GM21367 (cell line): ENCODE data around the gene EDN3.

ENCODE experiments used
- ATAC-seq: cut with Tn5 transposase; IDR thresholded peaks from one replicate; pipeline ENCODE4 v1.9.1; 2021; ENCODE audit not compliant: unreplicated experiment

The EDN3 gene

DNA sequence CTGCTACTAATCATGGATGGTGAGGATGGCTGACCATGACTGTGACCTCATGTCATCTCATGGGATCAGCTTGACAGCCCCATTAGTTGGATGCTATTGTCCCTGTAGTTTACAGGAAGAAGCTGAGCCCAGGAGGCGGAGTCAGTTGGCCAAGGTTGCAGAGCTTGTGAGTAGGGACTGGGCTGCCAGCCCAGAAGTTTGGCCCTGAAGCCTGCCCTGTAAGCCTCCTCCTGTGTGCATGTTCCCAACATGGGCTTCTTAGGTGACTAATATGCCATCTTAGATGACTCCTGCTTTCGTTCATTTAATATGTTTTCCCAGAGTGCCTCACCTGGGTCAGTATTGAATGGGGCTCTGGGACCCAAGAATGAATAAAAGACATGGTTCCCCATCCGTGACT lies 6.9 kb downstream of the EDN3 start:
- ATAC-seq, result no peak

DNA sequence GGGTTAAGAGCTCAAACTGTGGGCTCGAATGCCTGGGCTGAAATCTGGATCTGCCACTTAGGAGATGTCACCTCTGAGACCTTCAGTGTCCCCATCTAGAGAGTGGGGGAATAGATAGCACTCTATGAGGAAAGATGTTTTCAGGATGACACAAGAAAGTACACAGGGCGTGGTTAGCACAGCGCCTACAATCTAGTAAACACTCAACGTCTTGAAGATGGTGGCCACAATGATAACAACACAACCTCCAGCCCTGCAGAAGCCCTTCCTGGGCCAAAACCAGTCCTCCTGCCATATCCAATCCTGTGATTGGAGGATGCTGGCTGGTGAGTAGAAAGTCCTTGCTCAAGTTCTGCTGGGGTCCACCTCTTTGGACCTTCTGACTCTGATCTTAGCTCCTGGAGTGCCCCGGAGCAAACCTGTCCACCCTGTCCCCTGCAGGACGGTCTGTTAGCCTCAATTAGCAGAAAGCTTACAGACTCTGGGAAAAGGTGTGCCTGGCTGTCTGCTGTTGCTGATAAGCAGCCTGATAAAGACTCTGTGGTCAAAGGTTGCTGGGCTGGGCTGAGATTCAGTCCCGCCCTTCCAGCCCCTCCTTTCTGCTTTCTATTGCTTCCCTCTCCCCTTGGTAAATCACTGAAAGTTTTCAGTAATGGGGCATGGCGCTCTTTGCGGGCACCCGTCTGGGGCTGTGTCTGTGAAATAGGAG lies 8.2 kb downstream of the EDN3 start:
- ATAC-seq, result no peak

DNA sequence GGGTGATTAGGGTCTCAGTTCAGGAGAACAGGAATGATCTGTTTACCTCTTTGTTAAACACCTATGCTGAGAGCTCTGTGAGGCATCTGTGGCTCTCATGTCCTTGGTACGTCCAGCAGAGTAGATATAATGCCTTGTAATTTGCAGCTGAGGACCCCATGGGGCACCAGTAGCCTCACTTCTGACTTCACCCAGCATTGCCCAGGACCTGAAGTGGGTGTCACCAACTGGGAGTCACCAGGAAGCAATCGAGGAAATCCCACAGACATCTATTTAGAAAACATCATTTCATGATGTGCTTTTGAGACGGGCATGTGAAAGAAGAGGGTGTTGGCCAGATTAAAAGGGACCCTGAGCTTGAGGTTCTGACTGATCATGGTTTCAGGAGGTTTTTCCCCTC lies 8.8 kb downstream of the EDN3 start:
- ATAC-seq, result no peak

DNA sequence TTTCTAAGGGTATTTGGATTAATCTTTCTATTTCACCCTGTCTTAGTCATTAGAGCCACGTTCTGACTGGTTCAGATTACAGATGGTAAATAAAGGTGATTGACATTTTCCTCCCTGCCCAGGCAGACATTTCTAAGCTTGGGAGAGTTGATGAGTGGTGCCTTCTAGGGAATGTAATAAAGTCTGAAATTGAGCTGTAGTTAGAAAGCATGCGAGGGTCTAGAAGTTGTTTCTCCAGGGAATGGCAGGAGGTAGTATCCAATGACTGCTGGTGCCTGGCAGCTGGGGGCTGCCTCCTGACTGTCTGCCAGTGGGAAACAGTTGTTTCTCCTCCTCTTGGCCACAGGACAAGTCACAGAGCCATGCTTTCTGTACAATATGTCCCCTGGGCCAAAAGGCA lies 14.6 kb downstream of the EDN3 start:
- ATAC-seq, result no peak

DNA sequence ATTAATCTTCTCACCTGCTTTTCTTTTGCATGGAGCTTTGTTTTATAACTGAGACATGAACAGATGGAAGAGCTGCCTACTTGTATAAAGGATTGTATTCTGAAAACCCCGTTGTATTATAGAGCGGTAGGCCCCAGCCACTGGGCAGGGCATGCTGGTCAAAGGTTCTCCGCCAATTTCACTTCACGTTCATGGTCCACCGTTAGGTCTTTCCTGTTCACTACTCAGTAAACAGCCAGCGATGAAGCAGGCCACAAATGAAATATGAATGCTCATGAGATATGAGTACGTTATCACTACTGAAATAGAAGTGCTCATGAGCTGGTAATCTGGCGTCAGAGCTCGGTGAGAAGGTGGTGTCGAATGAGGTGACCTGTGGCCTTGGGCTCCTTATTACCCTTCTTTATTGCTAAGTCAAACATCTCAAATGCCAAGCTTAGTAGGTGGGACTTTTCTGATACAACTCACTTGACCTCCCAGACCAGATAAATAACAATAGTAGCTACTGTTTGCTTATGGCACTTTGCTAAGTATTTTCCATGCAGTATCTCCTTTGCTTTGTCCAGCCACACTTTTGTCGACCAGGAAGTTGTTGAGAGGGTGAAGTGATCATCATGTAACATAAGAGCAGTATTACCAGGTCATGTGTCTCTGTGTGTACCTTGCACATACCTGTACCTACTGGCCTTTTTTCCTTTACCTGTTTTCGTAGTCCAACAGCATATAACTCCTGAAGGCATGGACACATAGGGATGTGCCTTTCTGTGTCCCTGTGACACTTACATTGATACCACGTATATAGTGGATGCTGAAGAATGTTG lies 16.7 kb downstream of the EDN3 start:
- no peak for ATAC-seq

DNA sequence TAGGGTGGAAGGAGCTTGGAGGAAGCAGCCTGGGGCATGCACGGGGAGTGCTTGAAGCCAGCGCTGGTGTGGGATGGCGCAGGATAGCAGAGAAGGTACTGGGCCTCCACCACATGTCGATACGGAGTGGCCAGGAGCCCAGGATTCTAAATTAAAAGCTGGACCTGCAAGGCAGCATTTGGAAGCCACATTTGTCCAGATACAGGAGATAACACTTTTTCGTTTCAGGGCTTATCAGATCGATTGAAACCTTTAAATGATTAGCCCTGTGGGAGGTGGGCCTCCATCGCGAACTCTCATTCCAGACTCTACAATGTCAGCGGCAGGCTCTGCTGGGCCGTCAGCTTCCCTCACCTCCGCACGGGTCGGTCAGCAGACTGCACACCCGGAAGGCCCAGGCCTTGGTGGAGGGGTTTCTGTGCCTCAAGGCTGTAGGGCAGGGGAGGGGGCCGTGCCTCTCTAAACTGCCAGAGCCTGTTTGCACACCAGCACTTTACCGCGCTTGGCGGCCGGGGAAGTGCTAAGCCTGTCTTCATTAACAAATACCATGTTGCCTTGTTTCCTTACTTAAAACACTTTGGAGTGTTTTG lies 17.9 kb downstream of the EDN3 start:
- no peak for ATAC-seq

DNA sequence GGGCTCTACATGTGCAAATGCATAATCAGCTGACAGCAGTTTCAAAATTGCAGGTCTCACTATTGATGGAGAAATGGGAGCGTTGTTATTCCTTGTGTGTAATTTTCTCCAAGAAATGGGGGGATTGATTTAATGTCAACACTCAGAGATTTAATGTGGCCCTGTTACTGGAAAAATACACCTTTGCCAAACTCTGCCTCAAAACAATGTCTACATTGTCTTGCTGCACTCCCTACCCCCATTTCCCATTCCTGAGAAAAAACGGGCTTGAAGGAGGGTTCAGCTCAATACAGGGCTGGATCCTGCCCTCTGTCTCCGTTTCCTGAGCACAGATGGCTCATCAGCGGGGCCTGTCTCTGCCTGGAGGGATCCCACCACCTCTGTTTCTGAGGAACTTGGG lies 18.4 kb downstream of the EDN3 start:
- no peak for ATAC-seq

DNA sequence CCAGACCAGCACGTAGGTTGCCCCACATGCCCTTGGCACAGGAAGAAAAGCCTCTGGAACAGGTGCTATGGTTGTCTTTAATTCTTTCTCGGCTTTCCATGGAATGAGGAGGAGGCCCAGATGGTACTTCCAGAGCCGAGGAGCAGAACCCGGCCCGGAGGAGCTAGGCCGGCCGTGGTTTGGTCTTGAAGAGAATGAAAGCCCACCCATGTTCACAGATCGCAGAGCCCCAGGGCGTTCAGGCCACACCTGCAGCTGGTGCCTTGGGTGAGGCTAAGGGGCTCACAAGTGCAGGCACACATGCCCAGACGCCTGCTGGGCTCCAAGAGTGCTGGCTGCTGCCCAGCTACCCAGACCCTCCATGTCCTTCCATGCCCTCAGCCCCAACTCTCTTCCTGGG lies 20.0 kb downstream of the EDN3 start:
- no peak for ATAC-seq

DNA sequence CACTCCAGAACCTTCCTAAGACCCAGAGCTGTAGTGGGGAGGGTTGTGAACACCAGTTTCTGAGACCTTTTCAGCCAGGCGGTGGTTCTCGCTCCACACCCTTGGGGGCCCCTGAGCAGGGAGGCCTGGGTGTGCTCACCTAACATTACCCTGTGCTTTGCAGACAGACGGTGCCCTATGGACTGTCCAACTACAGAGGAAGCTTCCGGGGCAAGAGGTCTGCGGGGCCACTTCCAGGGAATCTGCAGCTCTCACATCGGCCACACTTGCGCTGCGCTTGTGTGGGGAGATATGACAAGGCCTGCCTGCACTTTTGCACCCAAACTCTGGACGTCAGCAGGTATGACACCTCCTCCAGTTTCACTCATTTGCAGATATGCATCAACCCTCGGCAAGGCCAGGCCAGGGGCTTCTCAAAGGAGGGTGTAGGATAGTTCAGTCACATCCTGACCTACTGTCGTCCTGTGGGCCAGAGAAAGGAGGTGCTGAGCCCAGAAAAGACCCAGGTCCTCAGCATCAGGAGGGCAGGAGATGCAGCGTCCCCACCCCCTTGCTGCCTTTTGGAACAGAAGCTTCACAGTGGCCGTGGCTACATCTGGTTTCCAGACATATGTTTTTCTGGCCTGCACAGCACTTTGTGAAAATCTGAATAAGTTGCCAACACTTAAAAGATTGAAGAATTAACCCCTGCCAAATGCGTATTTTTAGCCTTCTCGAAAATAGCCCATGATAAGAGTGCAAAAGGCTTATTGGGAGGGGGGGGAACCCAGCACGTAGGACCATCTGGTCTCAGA lies 20.6 kb downstream of the EDN3 start:
- no peak for ATAC-seq

DNA sequence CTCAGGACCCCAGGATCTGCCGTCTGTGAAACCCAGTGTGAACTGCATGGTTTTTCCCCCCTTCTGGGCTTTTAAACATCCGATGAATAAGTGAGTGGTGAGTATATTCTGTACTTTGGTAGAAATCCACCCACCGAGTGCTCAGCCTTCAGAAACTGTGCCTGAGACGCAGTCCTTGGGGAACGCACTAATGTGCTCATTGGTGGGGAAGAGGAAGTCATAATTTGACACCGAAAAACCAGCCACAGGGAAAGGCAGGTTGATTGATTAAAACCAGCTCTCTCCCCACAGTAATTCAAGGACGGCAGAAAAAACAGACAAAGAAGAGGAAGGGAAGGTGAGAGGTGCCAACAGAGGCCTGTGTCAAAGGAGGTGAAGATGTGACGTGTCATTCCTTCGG lies 21.7 kb downstream of the EDN3 start:
- no peak for ATAC-seq

DNA sequence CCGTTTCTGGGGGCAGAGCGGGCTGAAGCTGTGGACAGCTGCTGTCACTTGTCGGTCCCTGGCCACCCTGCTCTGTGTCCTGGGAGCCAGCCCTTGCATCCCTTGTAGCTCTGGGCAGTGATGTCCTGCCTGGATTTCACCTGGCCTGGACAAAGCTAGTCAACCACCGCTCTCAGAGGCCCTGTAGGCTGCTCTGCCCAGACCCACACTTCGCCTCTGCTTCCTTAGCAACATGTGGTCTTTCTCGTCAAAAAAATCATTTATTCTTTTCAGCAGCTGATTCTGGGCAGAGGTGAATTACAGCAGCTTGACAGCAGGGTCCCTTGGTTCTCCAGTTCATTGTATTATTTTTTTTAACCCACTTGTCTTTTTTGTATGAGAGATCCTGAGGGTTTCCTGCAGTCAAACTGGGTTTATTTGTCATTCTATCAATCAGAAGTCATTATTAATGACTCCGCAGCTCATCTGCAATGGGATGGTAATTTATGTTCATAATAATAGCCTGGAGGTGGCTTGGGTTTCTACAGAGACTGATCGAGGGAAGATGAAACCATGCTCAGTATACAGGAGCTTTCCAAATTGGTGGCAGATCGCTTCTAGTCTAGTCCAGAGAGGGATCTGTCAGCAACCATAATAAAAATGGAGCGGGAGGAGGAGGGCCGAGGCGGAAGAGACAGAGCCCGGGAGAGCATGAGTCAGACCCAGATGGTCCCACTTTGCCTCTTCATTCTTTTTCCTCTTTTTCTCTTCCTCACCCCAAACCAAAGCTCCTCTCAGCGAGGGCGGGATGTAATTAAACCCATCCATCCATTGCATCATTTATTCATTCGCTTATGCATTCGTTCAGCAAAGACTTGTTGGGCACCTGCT lies 22.4 kb downstream of the EDN3 start:
- no peak for ATAC-seq

DNA sequence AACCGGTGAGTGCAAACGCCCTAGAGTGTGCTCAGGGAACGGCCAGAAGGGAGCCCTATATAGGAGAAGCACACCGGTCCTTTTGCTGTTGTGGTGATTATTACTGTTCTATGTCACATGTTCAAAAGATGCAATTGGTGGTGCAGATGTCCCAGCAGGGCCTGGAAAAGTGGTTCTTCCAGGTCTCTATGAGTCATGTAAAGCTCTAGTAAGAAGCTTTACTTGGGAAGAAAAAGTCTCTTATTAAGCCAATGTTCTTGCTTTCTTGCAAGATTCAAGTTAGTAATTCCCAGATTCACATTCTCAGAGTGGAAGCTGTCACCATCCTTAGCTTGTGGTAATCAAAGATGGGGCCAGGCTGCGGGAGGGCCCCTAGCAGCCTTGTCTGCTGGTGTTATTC lies 23.3 kb downstream of the EDN3 start:
- no peak for ATAC-seq

DNA sequence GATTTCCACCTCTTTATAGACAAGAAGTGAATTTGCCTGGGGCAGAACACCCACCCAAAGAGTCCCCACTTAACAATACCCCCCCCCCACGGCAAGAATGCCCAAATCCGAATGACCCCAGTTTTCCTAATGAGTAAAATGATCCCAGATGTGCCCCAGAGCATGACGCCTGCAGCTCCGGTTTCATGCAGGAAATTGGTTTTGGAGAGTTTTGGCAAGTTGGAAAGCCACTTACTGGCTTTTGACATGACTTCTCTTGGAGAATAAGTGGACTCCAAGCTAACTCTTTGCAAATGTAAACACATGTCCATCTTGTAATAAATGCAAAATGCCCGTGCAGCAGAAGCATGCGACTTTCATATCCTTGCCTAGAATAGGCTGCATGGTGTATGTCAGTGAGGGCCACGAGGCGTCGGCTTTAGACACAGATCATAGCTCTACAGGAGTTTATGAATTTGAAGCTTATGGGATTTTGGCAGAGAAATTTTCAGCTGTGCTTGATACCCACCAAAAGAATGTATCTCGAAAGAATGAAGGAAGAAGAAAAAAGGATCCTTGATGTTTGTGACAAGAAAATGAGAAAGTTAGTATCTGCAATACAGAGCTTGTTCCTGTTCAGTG lies 24.2 kb downstream of the EDN3 start:
- ATAC-seq, result no peak

DNA sequence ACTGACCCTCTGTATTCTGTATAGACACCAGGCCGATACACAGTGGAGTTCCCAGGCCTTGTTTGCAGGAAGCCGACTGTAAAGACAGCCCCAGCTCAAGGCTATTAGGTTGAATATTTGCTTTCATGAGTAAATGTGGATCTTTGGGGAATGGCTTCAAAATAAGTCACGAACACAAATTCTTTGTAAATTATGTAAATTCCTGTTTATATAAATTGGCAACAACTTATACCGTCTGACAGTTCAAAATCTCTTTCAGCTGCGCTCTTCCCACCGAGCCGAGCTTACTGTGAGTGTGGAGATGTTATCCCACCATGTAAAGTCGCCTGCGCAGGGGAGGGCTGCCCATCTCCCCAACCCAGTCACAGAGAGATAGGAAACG lies 24.7 kb downstream of the EDN3 start:
- ATAC-seq, result no peak

DNA sequence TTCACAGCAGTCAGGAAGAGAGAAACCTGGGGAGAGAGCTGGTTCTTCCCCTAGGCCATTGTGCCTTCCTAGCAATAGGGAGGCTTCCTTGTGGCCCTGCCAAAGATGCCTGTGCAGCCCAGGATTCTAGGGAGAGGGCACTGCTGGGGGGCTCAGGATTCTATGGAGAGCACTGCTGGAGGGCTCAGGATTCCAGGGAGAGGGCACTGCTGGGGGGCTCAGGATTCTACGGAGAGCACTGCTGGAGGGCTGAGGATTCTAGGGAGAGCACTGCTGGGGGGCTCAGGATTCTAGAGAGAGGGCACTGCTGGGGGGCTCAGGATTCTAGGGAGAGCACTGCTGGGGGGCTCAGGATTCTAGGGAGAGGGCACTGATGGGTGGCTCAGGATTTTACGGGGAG lies 25.8 kb downstream of the EDN3 start:
- no peak for ATAC-seq

DNA sequence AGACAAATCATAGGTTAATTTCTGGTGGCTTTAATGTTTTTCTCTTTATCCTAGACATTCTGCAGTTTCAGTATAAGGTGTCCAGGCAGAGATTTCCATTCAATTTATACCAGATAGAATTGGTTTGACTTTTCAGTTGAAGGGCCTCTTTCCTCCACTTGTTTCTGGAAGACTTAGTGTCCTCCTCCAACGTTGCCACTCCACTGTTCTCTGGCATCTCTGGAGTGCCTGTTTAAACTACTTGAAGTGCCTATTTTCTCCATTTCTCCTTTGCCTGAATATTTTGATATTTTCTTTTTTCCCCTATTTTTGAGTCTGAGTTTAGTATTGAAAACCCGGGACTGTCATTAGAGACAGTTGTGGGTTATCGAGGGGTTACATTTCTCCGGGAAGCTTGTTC lies 27.7 kb downstream of the EDN3 start:
- no peak for ATAC-seq

DNA sequence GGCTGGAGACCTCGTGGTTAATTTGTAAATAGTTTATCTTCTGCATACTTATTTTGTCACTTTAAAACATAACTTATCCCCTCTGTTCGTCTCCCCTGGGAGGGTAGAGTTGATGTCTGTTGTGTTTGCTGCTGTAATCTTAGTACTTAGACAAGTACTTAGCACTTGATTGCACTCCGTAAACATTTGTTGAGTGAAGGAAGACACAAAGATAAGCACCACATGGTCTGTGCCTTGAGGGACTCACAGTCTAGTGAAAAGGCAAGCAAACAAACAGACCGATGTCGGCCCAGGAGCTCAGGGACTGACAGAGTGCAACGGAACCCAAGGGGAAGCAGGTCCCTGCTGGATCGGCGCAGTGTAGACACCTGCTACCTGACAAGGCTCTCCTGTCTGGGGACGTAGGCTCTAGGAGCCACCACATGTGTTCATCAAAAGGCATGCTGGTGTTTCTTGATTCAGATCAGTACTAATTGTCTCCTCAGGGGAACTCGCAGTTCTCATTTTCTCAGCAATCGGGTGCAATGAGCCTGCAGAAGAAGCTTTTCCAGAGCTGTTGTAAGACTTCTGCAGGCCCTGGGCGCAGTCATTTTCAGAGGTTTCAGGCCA lies 31.4 kb downstream of the EDN3 start:
- no peak for ATAC-seq

DNA sequence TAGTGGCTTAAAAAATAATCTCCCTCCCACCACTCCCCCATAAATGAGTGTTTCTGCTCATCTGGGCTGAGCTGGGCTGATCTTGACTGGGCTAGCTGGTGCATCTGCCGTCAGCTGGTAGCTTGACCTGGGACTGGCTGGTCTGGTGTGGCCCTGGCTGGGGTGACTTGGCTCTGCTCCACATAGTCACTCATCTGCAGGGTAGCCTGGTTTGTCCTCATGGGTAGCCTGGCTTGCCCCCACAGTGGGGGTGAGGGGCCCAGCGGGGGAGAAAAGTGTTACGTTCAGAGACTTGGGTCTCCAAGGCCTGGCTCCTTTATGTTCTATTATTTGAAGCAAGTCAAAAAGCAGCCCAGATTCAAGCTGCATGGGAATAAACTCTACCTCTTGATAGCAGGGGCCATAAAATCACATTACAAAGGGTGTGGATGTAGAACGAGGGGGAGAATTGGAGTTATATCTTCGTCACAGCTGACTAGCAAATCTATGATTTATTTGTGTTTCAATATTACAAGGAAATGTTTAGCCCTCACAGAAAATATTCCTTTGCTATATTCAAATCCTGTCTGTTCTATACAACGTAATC lies 32.9 kb downstream of the EDN3 start:
- no peak for ATAC-seq

DNA sequence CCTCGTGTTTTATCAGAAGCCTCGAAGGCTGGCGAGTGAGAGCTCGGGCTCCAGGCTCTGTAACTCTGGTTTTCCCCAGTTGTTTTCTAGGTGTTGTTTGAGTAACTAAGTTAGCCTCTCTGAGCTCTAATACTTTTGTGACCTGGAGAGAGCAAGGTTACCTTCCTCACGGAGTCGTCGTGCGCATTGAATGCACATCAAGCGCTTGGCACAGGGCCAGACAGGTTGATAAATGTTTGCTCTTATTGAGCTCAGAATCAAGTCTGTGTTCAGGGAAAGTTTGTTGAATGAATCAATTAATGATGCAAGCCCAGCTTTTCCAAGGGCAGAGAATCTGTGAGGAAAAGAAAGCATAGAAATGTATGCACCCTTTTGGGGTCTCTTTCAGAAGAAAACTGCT lies 33.5 kb downstream of the EDN3 start:
- no peak for ATAC-seq
